ENCODE measurements around the gene GNAI1. TPM values are rescaled to one million over a fixed set of nuclear protein-coding genes. Genes with fewer than 3 reads are reported as not detected.

Gene GNAI1
- total and polyA plus RNA-seq, 4 donors, result 8.9 to 38.7 (median 20.9) TPM

DNA sequence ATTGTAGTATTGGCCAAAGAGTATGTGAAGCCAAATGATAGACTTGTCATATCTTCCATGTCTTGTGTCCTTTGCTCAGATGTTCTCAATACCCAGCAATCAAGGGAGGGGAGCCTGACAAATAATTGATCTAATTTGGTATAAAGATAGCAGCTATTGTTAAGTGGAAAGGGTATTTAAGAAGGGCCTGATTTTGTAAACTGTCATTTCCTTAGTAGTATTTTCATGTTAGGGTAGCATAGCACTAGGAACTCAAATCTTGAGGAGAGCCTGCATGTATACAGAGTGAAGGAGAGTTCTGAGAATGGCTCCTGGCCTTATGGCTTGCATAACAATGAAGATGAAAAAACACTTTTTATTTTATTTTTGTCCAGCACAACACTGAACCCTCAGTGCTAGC, 53.1 kb downstream of the GNAI1 start:
- DNase-seq (ENCODE audit: low spot score), result no peak
- Histone ChIP-seq H3K27me3 (ENCODE audit: control insufficient read depth in 4 of 4, insufficient read depth in 4 of 4, low read length in 3 of 4) (no peaks in the 10 kb centered on the region), H3K4me3 (ENCODE audit: low read depth in 1 of 3, low read length in 3 of 3) (no peak overlapping the region), H3K9ac (ENCODE audit: low read depth in 1 of 2, low read length in 2 of 2) (no peak overlapping the region), H3K27ac (ENCODE audit: low read depth in 1 of 2, low read length in 2 of 2) (peak overlapping the region; percentile 19 to 20), H3K4me1 (ENCODE audit: control insufficient read depth in 4 of 4, insufficient read depth in 4 of 4, low read length in 3 of 4) (peaks cover 7 to 27% (median 14%) of the 10 kb centered on the region in 4 donors), H3K9me3 (ENCODE audit: control insufficient read depth in 4 of 4, low read length in 3 of 4) (no peaks in the 10 kb centered on the region), H3K36me3 (ENCODE audit: control insufficient read depth in 4 of 4, insufficient read depth in 3 of 4, low read depth in 1 of 4, low read length in 3 of 4) (peaks cover 0 to 1% (median 0%) of the 10 kb centered on the region in 4 donors)
- TF ChIP-seq, protein P1, sequence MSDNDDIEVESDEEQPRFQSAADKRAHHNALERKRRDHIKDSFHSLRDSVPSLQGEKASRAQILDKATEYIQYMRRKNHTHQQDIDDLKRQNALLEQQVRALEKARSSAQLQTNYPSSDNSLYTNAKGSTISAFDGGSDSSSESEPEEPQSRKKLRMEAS (IDR thresholded peaks at IDR 0.05), result no peak
- TF ChIP-seq, protein P2, sequence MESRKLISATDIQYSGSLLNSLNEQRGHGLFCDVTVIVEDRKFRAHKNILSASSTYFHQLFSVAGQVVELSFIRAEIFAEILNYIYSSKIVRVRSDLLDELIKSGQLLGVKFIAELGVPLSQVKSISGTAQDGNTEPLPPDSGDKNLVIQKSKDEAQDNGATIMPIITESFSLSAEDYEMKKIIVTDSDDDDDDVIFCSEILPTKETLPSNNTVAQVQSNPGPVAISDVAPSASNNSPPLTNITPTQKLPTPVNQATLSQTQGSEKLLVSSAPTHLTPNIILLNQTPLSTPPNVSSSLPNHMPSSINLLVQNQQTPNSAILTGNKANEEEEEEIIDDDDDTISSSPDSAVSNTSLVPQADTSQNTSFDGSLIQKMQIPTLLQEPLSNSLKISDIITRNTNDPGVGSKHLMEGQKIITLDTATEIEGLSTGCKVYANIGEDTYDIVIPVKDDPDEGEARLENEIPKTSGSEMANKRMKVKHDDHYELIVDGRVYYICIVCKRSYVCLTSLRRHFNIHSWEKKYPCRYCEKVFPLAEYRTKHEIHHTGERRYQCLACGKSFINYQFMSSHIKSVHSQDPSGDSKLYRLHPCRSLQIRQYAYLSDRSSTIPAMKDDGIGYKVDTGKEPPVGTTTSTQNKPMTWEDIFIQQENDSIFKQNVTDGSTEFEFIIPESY (IDR thresholded peaks at IDR 0.05), result no peak
- TF ChIP-seq FOXA2 (IDR thresholded peaks at IDR 0.05) (no peak), RAD21 (IDR thresholded peaks at IDR 0.05) (no peak), RXRA (IDR thresholded peaks at IDR 0.05) (no peak), HNF4A (conservative IDR thresholded peaks at IDR 0.05) (no peak), JUND (IDR thresholded peaks at IDR 0.05) (no peak), GABPA (IDR thresholded peaks at IDR 0.05 in 1 of 2, conservative IDR thresholded peaks at IDR 0.05 in 1 of 2) (no peak), TAF1 (conservative IDR thresholded peaks at IDR 0.05) (no peak), EGR1 (IDR thresholded peaks at IDR 0.05; ENCODE audit: low read depth in 2 of 2) (no peak), FOXA1 (IDR thresholded peaks at IDR 0.05) (no peak), SP1 (IDR thresholded peaks at IDR 0.05) (no peak)
- TF ChIP-seq, protein P3, sequence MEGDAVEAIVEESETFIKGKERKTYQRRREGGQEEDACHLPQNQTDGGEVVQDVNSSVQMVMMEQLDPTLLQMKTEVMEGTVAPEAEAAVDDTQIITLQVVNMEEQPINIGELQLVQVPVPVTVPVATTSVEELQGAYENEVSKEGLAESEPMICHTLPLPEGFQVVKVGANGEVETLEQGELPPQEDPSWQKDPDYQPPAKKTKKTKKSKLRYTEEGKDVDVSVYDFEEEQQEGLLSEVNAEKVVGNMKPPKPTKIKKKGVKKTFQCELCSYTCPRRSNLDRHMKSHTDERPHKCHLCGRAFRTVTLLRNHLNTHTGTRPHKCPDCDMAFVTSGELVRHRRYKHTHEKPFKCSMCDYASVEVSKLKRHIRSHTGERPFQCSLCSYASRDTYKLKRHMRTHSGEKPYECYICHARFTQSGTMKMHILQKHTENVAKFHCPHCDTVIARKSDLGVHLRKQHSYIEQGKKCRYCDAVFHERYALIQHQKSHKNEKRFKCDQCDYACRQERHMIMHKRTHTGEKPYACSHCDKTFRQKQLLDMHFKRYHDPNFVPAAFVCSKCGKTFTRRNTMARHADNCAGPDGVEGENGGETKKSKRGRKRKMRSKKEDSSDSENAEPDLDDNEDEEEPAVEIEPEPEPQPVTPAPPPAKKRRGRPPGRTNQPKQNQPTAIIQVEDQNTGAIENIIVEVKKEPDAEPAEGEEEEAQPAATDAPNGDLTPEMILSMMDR (IDR thresholded peaks at IDR 0.05; ENCODE audit: low read depth, low read length, missing input control), result no peak
- TF ChIP-seq, protein P4, sequence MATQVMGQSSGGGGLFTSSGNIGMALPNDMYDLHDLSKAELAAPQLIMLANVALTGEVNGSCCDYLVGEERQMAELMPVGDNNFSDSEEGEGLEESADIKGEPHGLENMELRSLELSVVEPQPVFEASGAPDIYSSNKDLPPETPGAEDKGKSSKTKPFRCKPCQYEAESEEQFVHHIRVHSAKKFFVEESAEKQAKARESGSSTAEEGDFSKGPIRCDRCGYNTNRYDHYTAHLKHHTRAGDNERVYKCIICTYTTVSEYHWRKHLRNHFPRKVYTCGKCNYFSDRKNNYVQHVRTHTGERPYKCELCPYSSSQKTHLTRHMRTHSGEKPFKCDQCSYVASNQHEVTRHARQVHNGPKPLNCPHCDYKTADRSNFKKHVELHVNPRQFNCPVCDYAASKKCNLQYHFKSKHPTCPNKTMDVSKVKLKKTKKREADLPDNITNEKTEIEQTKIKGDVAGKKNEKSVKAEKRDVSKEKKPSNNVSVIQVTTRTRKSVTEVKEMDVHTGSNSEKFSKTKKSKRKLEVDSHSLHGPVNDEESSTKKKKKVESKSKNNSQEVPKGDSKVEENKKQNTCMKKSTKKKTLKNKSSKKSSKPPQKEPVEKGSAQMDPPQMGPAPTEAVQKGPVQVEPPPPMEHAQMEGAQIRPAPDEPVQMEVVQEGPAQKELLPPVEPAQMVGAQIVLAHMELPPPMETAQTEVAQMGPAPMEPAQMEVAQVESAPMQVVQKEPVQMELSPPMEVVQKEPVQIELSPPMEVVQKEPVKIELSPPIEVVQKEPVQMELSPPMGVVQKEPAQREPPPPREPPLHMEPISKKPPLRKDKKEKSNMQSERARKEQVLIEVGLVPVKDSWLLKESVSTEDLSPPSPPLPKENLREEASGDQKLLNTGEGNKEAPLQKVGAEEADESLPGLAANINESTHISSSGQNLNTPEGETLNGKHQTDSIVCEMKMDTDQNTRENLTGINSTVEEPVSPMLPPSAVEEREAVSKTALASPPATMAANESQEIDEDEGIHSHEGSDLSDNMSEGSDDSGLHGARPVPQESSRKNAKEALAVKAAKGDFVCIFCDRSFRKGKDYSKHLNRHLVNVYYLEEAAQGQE (IDR thresholded peaks at IDR 0.05), result no peak
- TF ChIP-seq, protein P5, sequence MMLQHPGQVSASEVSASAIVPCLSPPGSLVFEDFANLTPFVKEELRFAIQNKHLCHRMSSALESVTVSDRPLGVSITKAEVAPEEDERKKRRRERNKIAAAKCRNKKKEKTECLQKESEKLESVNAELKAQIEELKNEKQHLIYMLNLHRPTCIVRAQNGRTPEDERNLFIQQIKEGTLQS (IDR thresholded peaks at IDR 0.05), result no peak

DNA sequence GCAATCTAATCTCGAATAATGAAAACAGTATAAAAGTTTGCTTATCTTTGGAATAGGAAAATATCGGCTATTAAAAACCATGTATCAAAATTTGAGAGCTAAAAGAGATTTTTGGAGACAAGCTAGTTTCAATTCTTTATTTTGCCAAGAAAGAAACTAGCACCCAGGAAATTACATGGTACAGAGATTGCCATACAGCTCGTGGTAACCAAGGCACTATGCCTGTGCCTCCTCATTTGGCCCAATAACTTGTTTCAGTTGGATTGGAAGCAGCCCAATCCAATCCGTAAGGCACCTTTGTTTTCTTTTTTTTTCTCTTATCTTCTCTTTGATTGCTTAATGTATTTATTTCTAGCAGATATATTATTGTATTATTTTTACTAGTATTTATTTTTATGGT, 55.0 kb downstream of the GNAI1 start:
- Histone ChIP-seq H3K4me3 (ENCODE audit: low read depth in 1 of 3, low read length in 3 of 3) (no peak overlapping the region), H3K36me3 (ENCODE audit: control insufficient read depth in 4 of 4, insufficient read depth in 3 of 4, low read depth in 1 of 4, low read length in 3 of 4) (peaks cover 0 to 1% (median 0%) of the 10 kb centered on the region in 4 donors), H3K9me3 (ENCODE audit: control insufficient read depth in 4 of 4, low read length in 3 of 4) (no peaks in the 10 kb centered on the region), H3K27me3 (ENCODE audit: control insufficient read depth in 4 of 4, insufficient read depth in 4 of 4, low read length in 3 of 4) (no peaks in the 10 kb centered on the region), H3K27ac (ENCODE audit: low read depth in 1 of 2, low read length in 2 of 2) (no peak overlapping the region), H3K9ac (ENCODE audit: low read depth in 1 of 2, low read length in 2 of 2) (no peak overlapping the region), H3K4me1 (ENCODE audit: control insufficient read depth in 4 of 4, insufficient read depth in 4 of 4, low read length in 3 of 4) (peaks cover 7 to 27% (median 14%) of the 10 kb centered on the region in 4 donors)
- DNase-seq (ENCODE audit: low spot score), result no peak
- WGBS, result 55% methylated on average over 4 of the region's 4 CpGs
- TF ChIP-seq FOXA2 (IDR thresholded peaks at IDR 0.05), result no peak
- no peak for TF ChIP-seq RXRA (IDR thresholded peaks at IDR 0.05)
- TF ChIP-seq, protein P4 (IDR thresholded peaks at IDR 0.05), result no peak
- TF ChIP-seq FOXA1 (IDR thresholded peaks at IDR 0.05), result no peak
- TF ChIP-seq, protein P1 (IDR thresholded peaks at IDR 0.05), result no peak
- TF ChIP-seq NR2F2 (IDR thresholded peaks at IDR 0.05), result no peak
- no peak for TF ChIP-seq RAD21 (IDR thresholded peaks at IDR 0.05)
- TF ChIP-seq HNF4G (IDR thresholded peaks at IDR 0.05), result no peak
- no peak for TF ChIP-seq HNF4A (conservative IDR thresholded peaks at IDR 0.05)
- TF ChIP-seq SP1 (IDR thresholded peaks at IDR 0.05), result no peak
- TF ChIP-seq, protein P5 (IDR thresholded peaks at IDR 0.05), result no peak
- TF ChIP-seq, protein P2 (IDR thresholded peaks at IDR 0.05), result no peak
- no peak for TF ChIP-seq TAF1 (conservative IDR thresholded peaks at IDR 0.05)
